Immature natural killer cell (primary cell): ENCODE data around the gene EYS. TPM values are rescaled to one million over a fixed set of nuclear protein-coding genes. Genes with fewer than 3 reads are reported as not detected.

ENCODE experiments used
- DNase-seq, 3 donors: peaks; one replicate each; pipeline ENCODE4 v3.0.0; 2022; ENCODE audit warnings: mixed read lengths in 1 of 3
- H3K27ac Mint-ChIP-seq, 6 donors: one replicate each; pipeline ENCODE4 v1.8.0; 2020; ENCODE audit warnings: mixed read lengths in 6 of 6, mild to moderate bottlenecking in 5 of 6, inconsistent platforms in 4 of 6, moderate library complexity in 3 of 6
- H3K27me3 Mint-ChIP-seq, 3 donors: one replicate each; pipeline ENCODE4 v1.8.0; 2020 to 2021; ENCODE audit warnings: low read depth in 3 of 3, mild to moderate bottlenecking in 3 of 3, mixed read lengths in 3 of 3, moderate library complexity in 3 of 3, inconsistent platforms in 1 of 3
- H3K36me3 Mint-ChIP-seq, 3 donors: one replicate each; pipeline ENCODE4 v1.8.0; 2020; ENCODE audit warnings: mixed read lengths in 3 of 3, inconsistent platforms in 2 of 3, mild to moderate bottlenecking in 2 of 3
- H3K4me1 Mint-ChIP-seq, 2 donors: one replicate each; pipeline ENCODE4 v1.8.0; 2020; ENCODE audit warnings: inconsistent platforms in 2 of 2, mild to moderate bottlenecking in 2 of 2, mixed read lengths in 2 of 2, moderate library complexity in 1 of 2
- H3K4me3 Mint-ChIP-seq, 5 donors: one replicate each; pipeline ENCODE4 v1.8.0; 2020; ENCODE audit warnings: mild to moderate bottlenecking in 5 of 5, mixed read lengths in 5 of 5, inconsistent platforms in 3 of 5, moderate library complexity in 3 of 5
- H3K9me3 Mint-ChIP-seq, 6 donors: one replicate each; pipeline ENCODE4 v1.8.0; 2020; ENCODE audit warnings: mild to moderate bottlenecking in 6 of 6, mixed read lengths in 6 of 6, inconsistent platforms in 4 of 6, moderate library complexity in 3 of 6
- polyA plus RNA-seq, 3 donors: library from polyadenylated mRNA; unstranded; fragments of 300-500 nt; fragmentation: Illumina TruSeq; gene quantifications; one replicate each; pipeline ENCODE4 v1.2.3, GENCODE V29; 2021

Gene EYS
- polyA plus RNA-seq, 3 donors from 2014 or later = not detected

GRCh38 chr6:64622944-64623343 lies 1084.1 kb downstream of the EYS start:
- no peaks in the 10 kb centered on the region for H3K27me3 Mint-ChIP-seq
- H3K4me1 Mint-ChIP-seq = no peaks in the 10 kb centered on the region

GRCh38 chr6:64602993-64603392 lies 1104.0 kb downstream of the EYS start:
- Mint-ChIP-seq H3K4me1 (no peaks in the 10 kb centered on the region), H3K36me3 (peaks cover 0 to 3% (median 0%) of the 10 kb centered on the region in 3 donors), H3K27me3 (no peaks in the 10 kb centered on the region), H3K27ac (no peak overlapping the region), H3K9me3 (peaks cover 8 to 50% (median 24%) of the 10 kb centered on the region in 6 donors), H3K4me3 (no peak overlapping the region)
- DNase-seq = no peak

More at GRCh38 chr6:64622944-64623343, 1084.1 kb downstream of the EYS start:
- DNase-seq = no peak
- H3K9me3 Mint-ChIP-seq = peaks cover 7 to 54% (median 31%) of the 10 kb centered on the region in 6 donors
- no peak overlapping the region for H3K4me3 Mint-ChIP-seq
- H3K36me3 Mint-ChIP-seq = no peaks in the 10 kb centered on the region
- H3K27ac Mint-ChIP-seq = no peak overlapping the region

DNA sequence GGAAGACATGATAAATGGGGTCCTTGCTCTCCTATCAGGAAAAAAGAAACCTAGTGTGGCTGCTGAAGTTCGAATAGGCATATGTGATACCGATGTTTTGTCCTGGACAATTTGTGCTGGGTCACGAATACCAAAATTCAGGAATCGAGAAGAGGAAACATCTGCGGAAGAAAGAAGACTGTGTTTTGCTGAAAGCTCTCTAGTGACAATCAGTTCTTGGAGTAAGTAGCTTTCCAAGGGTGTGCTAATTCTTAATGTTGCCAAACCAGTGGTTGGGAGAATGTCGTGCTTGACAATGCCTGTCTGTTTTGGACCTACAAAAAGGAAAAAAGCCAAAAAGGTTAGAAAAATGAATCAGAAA lies 1115.4 kb downstream of the EYS start:
- no peak for DNase-seq
- H3K4me3 Mint-ChIP-seq = no peak overlapping the region
- peaks cover 14 to 54% (median 39%) of the 10 kb centered on the region in 6 donors for H3K9me3 Mint-ChIP-seq
- H3K27ac Mint-ChIP-seq = no peak overlapping the region
- no peaks in the 10 kb centered on the region for H3K27me3 Mint-ChIP-seq
- peaks cover 0 to 11% (median 0%) of the 10 kb centered on the region in 3 donors for H3K36me3 Mint-ChIP-seq
- H3K4me1 Mint-ChIP-seq = no peaks in the 10 kb centered on the region

DNA sequence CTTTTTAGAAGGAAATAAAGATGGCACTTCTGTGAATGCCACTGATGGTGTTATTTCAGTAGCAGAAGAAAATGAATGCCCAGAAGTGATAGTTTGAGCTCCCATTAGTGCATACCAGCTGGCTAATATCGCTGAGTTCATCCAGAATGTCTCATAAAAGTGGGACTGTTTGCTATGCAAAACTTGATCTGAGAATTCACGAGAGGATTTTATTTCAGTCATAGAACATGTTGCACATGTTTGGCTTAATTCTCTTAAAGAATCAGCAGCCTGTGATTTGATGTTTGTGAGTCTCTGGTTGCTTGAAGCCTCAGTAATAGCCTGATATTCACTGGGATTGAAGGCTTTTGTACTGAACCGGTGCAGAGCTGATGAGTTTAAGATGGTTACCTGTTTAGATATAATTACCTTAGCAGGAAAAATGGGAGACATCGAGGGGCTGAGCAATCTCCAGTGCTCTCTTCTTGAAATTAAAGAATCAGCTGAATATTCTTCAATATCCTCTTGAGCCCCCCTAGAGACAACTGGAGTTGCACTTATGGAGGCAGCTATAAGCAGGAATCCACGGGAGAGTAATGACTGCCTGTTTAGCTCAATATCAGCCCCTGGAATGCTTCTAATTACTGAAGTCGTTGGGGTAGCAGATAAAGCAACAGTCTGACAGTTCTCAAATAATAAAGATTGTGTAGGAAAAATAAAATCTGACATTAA lies 1115.9 kb downstream of the EYS start:
- no peak for DNase-seq
- Mint-ChIP-seq H3K36me3 (peaks cover 0 to 11% (median 0%) of the 10 kb centered on the region in 3 donors), H3K4me3 (no peak overlapping the region)

GRCh38 chr6:64589961-64590360 lies 1117.1 kb downstream of the EYS start:
- Mint-ChIP-seq H3K4me1 (no peaks in the 10 kb centered on the region), H3K36me3 (peaks cover 0 to 2% (median 0%) of the 10 kb centered on the region in 3 donors), H3K27me3 (no peaks in the 10 kb centered on the region), H3K9me3 (peaks cover 6 to 47% (median 28%) of the 10 kb centered on the region in 6 donors), H3K4me3 (no peak overlapping the region), H3K27ac (no peak overlapping the region)
- no peak for DNase-seq

More for the DNA sequence above, 1115.9 kb downstream of the EYS start:
- Mint-ChIP-seq H3K9me3 (peaks cover 10 to 53% (median 34%) of the 10 kb centered on the region in 6 donors), H3K27me3 (no peaks in the 10 kb centered on the region), H3K4me1 (no peaks in the 10 kb centered on the region), H3K27ac (no peak overlapping the region)

- Mint-ChIP-seq H3K27ac (no peak overlapping the region), H3K4me3 (no peak overlapping the region), H3K27me3 (no peaks in the 10 kb centered on the region), H3K9me3 (peaks cover 5 to 61% (median 29%) of the 10 kb centered on the region in 6 donors), H3K4me1 (no peaks in the 10 kb centered on the region), H3K36me3 (peaks cover 0 to 4% (median 0%) of the 10 kb centered on the region in 3 donors)
- no peak for DNase-seq
Observed at GRCh38 chr6:64580346-64580745, 1126.7 kb downstream of the EYS start.

GRCh38 chr6:64553249-64553786 lies 1153.7 kb downstream of the EYS start:
- Mint-ChIP-seq H3K27ac (no peak overlapping the region), H3K36me3 (no peaks in the 10 kb centered on the region), H3K9me3 (peaks cover 21 to 40% (median 31%) of the 10 kb centered on the region in 6 donors), H3K4me1 (no peaks in the 10 kb centered on the region), H3K27me3 (no peaks in the 10 kb centered on the region), H3K4me3 (no peak overlapping the region)
- DNase-seq = no peak

DNA sequence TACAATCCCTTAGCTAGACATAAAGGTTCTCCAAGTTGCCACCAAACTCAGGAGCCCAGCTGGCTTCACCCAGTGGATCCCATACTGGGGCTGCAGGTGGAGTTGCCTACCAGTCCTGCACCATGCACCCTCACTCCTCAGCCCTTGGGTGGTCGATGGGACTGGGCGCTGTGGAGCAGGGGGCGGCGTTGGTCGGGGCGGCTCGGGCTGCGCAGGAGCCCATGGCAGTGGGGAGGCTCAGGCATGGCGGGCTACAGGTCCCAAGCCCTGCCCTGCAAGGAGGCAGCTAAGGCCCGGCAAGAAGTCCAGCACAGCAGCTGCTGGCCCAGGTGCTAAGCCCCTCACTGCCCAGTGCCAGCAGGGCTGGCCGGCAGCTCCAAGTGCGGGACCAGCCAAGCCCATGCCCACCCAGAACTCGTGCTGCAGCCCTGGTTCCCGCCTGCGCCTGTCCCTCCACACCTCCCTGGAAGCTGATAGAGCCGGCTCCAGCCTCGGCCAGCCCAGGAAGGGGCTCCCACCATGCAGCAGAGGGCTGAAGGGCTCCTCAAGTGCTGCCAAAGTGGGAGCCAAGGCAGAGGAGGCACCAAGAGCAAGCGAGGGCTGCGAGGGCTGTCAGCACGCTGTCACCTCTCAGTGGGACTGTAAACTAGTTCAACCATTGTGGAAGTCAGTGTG lies 1159.3 kb downstream of the EYS start:
- peaks cover 20 to 52% (median 33%) of the 10 kb centered on the region in 6 donors for H3K9me3 Mint-ChIP-seq
- no peaks in the 10 kb centered on the region for H3K4me1 Mint-ChIP-seq
- DNase-seq = no peak
- no peak overlapping the region for H3K4me3 Mint-ChIP-seq
- H3K27ac Mint-ChIP-seq = no peak overlapping the region
- peaks cover 0 to 4% (median 0%) of the 10 kb centered on the region in 3 donors for H3K36me3 Mint-ChIP-seq
- H3K27me3 Mint-ChIP-seq = peaks cover 0 to 1% (median 0%) of the 10 kb centered on the region in 3 donors

- DNase-seq = no peak
- Mint-ChIP-seq H3K27me3 (peaks cover 0 to 1% (median 0%) of the 10 kb centered on the region in 3 donors), H3K27ac (no peak overlapping the region), H3K4me1 (no peaks in the 10 kb centered on the region), H3K4me3 (no peak overlapping the region), H3K36me3 (peaks cover 0 to 4% (median 0%) of the 10 kb centered on the region in 3 donors), H3K9me3 (peaks cover 4 to 45% (median 25%) of the 10 kb centered on the region in 6 donors)
Observed at GRCh38 chr6:64539917-64540316, 1167.1 kb downstream of the EYS start.

GRCh38 chr6:64538722-64539121 lies 1168.3 kb downstream of the EYS start:
- no peaks in the 10 kb centered on the region for H3K36me3 Mint-ChIP-seq
- H3K4me3 Mint-ChIP-seq = no peak overlapping the region
- peaks cover 9 to 44% (median 23%) of the 10 kb centered on the region in 6 donors for H3K9me3 Mint-ChIP-seq

GRCh38 chr6:64527899-64528298 lies 1179.1 kb downstream of the EYS start:
- H3K4me1 Mint-ChIP-seq = no peaks in the 10 kb centered on the region
- H3K36me3 Mint-ChIP-seq = no peaks in the 10 kb centered on the region
- H3K9me3 Mint-ChIP-seq = peaks cover 8 to 60% (median 28%) of the 10 kb centered on the region in 6 donors
- no peak overlapping the region for H3K27ac Mint-ChIP-seq
- peaks cover 0 to 2% (median 1%) of the 10 kb centered on the region in 3 donors for H3K27me3 Mint-ChIP-seq
- no peak overlapping the region for H3K4me3 Mint-ChIP-seq
- DNase-seq = no peak

More at GRCh38 chr6:64538722-64539121, 1168.3 kb downstream of the EYS start:
- H3K27ac Mint-ChIP-seq = no peak overlapping the region
- no peaks in the 10 kb centered on the region for H3K4me1 Mint-ChIP-seq
- DNase-seq = no peak
- peaks cover 0 to 1% (median 0%) of the 10 kb centered on the region in 3 donors for H3K27me3 Mint-ChIP-seq

GRCh38 chr6:64522859-64523258 lies 1184.2 kb downstream of the EYS start:
- no peaks in the 10 kb centered on the region for H3K4me1 Mint-ChIP-seq
- no peak overlapping the region for H3K4me3 Mint-ChIP-seq
- H3K36me3 Mint-ChIP-seq = peaks cover 0 to 4% (median 0%) of the 10 kb centered on the region in 3 donors
- DNase-seq = no peak
- H3K27ac Mint-ChIP-seq = no peak overlapping the region
- H3K9me3 Mint-ChIP-seq = peaks cover 11 to 75% (median 42%) of the 10 kb centered on the region in 6 donors
- H3K27me3 Mint-ChIP-seq = peaks cover 0 to 4% (median 1%) of the 10 kb centered on the region in 3 donors

DNA sequence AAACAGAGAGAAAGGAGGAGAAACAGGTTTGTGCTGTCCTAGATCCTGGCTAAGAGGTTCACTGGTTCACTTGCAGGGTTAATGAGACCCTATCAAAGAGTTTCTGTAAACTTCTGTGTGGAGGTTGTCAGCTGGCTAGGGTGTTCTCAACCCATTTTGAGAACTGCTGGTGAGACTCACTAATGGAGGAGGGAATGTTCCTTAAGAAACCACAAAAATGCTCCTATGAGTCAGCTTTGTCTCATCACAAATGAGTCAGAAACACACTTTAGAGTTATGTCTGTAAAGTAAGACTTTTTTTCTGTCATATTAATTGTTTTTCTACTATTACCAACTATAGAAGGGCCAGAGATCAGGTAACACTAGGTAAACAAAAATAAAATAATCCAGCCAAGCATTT lies 1187.0 kb downstream of the EYS start:
- Mint-ChIP-seq H3K9me3 (peaks cover 11 to 74% (median 44%) of the 10 kb centered on the region in 6 donors), H3K27me3 (peaks cover 0 to 4% (median 1%) of the 10 kb centered on the region in 3 donors), H3K36me3 (peaks cover 0 to 4% (median 0%) of the 10 kb centered on the region in 3 donors), H3K27ac (no peak overlapping the region), H3K4me3 (no peak overlapping the region), H3K4me1 (no peaks in the 10 kb centered on the region)
- no peak for DNase-seq

DNA sequence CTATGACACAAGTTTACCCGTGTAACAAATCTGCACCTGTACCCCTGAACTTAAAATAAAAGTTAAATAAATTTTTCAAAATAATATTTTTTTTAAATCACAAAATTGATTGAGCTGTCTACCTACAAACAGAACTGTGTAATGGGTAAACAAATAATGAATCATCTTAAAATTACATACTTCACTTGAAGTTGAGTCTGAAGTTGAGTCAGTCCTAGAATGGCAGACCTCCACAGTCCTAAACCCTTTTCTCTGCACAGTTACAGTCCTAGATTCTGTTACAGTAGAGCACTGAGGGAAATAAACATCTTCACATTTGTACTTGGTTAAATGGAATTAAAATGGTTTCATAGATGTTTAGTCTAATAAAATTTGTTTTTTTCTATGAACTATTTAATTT lies 1190.6 kb downstream of the EYS start:
- H3K27ac Mint-ChIP-seq = no peak overlapping the region
- H3K9me3 Mint-ChIP-seq = peaks cover 7 to 67% (median 31%) of the 10 kb centered on the region in 6 donors

More for the DNA sequence above, 1190.6 kb downstream of the EYS start:
- H3K36me3 Mint-ChIP-seq = peaks cover 0 to 4% (median 0%) of the 10 kb centered on the region in 3 donors
- H3K4me3 Mint-ChIP-seq = no peak overlapping the region
- no peaks in the 10 kb centered on the region for H3K4me1 Mint-ChIP-seq
- H3K27me3 Mint-ChIP-seq = peaks cover 0 to 4% (median 0%) of the 10 kb centered on the region in 3 donors
- DNase-seq = no peak
